ENCODE data around the gene MRLN. TPM values are rescaled to one million over a fixed set of nuclear protein-coding genes. Genes with fewer than 3 reads are reported as not detected.

MRLN gene
- total RNA-seq, 3 donors from 2014 or later = not detected

DNA sequence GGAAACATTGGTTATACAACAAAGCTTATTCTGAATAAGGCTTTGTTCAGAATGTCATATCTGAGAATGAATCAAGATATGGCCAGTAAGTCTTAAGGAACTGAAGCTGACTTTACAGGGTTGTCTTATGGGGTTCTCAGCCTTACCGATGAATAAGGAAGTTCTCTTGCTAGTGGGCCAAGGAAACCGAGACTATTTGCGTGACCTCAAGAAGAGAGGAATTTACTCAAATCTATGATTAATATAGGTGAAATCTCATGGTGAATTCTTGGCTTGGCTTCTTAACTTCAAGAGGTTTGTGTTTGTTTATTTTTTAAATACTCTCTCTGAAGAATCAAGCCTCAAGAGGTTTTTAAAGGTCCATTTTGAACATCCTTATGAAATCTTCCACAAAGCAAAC lies 4.7 kb upstream of the MRLN start:
- intact Hi-C loops (cut with DNase I; ENCODE audit: low total_unique reads) = no loop called here
- DNase-seq (ENCODE audit: low spot score in 2 of 2) = no peak
- no peaks in the 10 kb centered on the region for H3K27me3 ChIP-seq
- H3K36me3 ChIP-seq = no peaks in the 10 kb centered on the region
- no peaks in the 10 kb centered on the region for H3K9me3 ChIP-seq
- TF ChIP-seq, protein P1, sequence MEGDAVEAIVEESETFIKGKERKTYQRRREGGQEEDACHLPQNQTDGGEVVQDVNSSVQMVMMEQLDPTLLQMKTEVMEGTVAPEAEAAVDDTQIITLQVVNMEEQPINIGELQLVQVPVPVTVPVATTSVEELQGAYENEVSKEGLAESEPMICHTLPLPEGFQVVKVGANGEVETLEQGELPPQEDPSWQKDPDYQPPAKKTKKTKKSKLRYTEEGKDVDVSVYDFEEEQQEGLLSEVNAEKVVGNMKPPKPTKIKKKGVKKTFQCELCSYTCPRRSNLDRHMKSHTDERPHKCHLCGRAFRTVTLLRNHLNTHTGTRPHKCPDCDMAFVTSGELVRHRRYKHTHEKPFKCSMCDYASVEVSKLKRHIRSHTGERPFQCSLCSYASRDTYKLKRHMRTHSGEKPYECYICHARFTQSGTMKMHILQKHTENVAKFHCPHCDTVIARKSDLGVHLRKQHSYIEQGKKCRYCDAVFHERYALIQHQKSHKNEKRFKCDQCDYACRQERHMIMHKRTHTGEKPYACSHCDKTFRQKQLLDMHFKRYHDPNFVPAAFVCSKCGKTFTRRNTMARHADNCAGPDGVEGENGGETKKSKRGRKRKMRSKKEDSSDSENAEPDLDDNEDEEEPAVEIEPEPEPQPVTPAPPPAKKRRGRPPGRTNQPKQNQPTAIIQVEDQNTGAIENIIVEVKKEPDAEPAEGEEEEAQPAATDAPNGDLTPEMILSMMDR (IDR thresholded peaks at IDR 0.05) = no peak
- TF ChIP-seq POLR2A (IDR thresholded peaks at IDR 0.05) = no peak
- no peak overlapping the region for H3K27ac ChIP-seq
- H3K4me1 ChIP-seq = no peaks in the 10 kb centered on the region
- H3K4me3 ChIP-seq = no peak overlapping the region

DNA sequence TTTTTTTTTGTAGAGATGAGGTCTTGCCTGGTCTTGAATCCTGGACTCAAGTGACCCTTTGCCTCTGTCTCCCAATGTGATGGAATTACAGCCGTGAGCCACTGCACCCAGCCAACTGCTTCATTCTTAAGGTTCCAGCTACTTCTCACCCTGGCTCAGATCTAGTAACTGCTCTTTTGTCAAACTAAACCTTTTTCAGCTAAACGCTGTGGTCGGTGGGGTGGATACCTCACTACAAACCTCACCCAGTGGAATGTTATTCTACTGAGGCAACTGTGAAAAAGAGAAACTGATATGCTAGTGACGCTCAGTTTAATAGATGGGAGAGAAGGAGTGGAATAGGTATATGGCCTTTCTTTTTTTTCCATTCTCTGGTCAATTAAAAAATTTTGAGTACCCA lies 1.7 kb upstream of the MRLN start:
- Histone ChIP-seq H3K4me1 (no peaks in the 10 kb centered on the region), H3K27ac (no peak overlapping the region), H3K4me3 (no peak overlapping the region), H3K27me3 (no peaks in the 10 kb centered on the region), H3K9me3 (no peaks in the 10 kb centered on the region), H3K36me3 (no peaks in the 10 kb centered on the region)
- intact Hi-C loops (cut with DNase I; ENCODE audit: low total_unique reads) = no loop called here
- TF ChIP-seq POLR2A (IDR thresholded peaks at IDR 0.05) = no peak
- TF ChIP-seq, protein P1 (IDR thresholded peaks at IDR 0.05) = no peak
- no peak for TF ChIP-seq POLR2AphosphoS5 (IDR thresholded peaks at IDR 0.05)
- no peak for DNase-seq (ENCODE audit: low spot score in 2 of 2)

DNA sequence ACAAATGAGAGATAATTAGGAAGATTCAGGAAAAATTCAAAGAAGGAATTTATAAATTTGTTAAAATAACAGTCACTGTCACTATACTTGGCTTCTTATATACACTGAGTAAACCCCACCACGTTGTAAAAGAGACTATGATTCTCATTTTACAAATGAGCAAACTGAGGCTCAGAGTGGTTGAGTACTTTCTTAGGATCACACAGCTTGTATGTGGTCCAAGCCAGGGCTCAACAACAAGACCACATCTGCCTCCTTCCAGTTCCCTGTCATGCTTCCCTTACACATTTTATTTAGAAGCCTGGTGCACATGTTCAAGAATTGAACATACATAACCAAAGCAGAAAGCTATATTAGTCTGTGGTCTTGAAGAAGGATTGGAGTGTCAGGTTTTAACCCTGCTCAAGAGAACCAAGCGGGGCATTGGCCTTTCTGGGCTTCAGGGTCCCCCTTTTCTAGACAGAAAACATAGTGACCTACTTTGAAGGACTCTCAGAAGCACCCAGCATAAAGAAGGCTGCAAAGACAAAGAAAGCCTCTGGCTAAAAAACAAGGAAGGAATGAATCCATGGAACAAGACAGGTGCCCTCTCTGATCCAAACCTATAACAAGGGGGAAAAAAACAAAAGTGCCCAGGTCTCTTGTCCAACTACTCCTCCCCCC lies 846 bp downstream of the MRLN start:
- intact Hi-C loops (cut with DNase I; ENCODE audit: low total_unique reads) = no loop called here
- no peak for DNase-seq (ENCODE audit: low spot score in 2 of 2)
- no peaks in the 10 kb centered on the region for H3K36me3 ChIP-seq
- H3K4me1 ChIP-seq = no peaks in the 10 kb centered on the region
- H3K27me3 ChIP-seq = no peaks in the 10 kb centered on the region
- no peak overlapping the region for H3K4me3 ChIP-seq
- no peak overlapping the region for H3K27ac ChIP-seq
- H3K9me3 ChIP-seq = no peaks in the 10 kb centered on the region
- TF ChIP-seq POLR2AphosphoS5 (IDR thresholded peaks at IDR 0.05) = no peak
- TF ChIP-seq, protein P1 (IDR thresholded peaks at IDR 0.05) = no peak
- TF ChIP-seq POLR2A (IDR thresholded peaks at IDR 0.05) = no peak

DNA sequence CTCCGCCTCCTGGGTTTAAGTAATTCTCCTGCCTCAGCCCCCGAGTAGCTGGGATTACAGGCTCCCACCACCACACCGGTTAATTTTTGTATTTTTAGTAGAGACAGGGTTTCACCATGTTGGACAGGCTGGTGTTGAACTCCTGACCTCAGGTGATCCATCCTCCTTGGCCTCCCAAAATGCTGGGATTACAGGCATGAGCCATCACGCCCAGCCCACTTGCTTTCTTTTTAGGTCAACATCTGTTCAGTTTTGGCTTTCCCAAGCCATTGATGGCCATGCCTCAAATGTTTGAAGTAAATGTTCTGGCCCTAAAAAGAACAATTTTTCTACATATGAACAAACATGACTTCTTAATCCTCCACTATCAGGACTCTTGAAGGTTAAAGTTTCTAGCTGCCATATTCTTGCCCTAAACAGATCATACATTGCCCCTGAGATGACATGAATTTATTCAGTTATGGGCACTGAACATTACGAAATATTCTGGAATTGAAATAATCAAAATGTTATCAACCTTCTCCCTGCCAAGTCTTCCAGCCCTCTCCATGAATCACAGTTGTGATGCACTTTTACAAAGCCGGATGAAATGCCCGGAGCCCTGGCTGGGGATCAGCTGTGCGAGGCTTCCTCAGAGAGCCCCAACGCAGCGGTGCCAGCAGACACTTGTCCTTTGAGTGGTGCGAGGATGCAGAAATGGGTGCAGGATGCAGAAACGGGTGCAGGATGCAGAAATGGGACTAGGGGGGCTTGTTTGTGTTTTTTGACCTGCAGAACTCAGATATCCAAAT lies 2.9 kb downstream of the MRLN start:
- Histone ChIP-seq H3K27ac (no peak overlapping the region), H3K4me1 (no peaks in the 10 kb centered on the region), H3K36me3 (no peaks in the 10 kb centered on the region), H3K4me3 (no peak overlapping the region), H3K9me3 (no peaks in the 10 kb centered on the region), H3K27me3 (no peaks in the 10 kb centered on the region)
- intact Hi-C loops (cut with DNase I; ENCODE audit: low total_unique reads) = no loop called here
- no peak for TF ChIP-seq POLR2A (IDR thresholded peaks at IDR 0.05)
- TF ChIP-seq, protein P1 (IDR thresholded peaks at IDR 0.05) = no peak
- TF ChIP-seq POLR2AphosphoS5 (IDR thresholded peaks at IDR 0.05) = no peak
- DNase-seq (ENCODE audit: low spot score in 2 of 2) = no peak

DNA sequence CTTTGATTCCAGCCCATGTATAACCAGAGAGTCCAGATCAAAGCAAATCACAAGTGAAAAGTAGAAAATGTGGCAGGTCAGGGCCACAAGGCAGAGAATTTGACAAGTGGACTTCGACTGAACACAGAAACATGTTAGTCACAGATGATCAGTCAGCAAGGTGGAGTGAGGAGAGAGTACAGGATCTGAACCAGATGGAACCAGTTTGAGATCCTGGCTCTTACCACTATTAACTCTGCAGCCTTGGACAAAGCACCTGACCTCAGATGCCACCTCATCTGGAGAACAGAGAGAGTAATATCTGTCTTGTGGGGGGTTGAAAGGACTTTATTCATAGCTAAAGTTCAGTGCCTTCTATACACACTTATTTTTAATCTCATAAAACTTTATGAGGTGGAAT lies 4.4 kb downstream of the MRLN start:
- intact Hi-C loops (cut with DNase I; ENCODE audit: low total_unique reads) = no loop called here
- H3K27ac ChIP-seq = no peak overlapping the region
- no peak overlapping the region for H3K4me3 ChIP-seq
- H3K9me3 ChIP-seq = no peaks in the 10 kb centered on the region
- H3K4me1 ChIP-seq = no peaks in the 10 kb centered on the region
- DNase-seq (ENCODE audit: low spot score in 2 of 2) = no peak
- TF ChIP-seq, protein P1 (IDR thresholded peaks at IDR 0.05) = no peak
- TF ChIP-seq POLR2AphosphoS5 (IDR thresholded peaks at IDR 0.05) (no peak), POLR2A (IDR thresholded peaks at IDR 0.05) (no peak)
- no peaks in the 10 kb centered on the region for H3K36me3 ChIP-seq
- H3K27me3 ChIP-seq = no peaks in the 10 kb centered on the region

All from breast epithelium (tissue), 4 donors.